Sigmoid colon (tissue), 7 donors: ENCODE data around the gene ZNF248. TPM values are rescaled to one million over a fixed set of nuclear protein-coding genes. Genes with fewer than 3 reads are reported as not detected.

ENCODE experiments used
- DNase-seq: peaks from one replicate; pipeline ENCODE4 v3.0.0-alpha.2; 2019
- H3K27ac ChIP-seq, 4 donors: fragments of 200-600 bp; sonication (generic); one replicate each; pipeline ENCODE4 v1.5.1; 2016 to 2019; ENCODE audit warnings: mild to moderate bottlenecking in 1 of 4
- H3K27me3 ChIP-seq, 3 donors: fragments of 200-600 bp; sonication (generic); one replicate each; pipeline ENCODE4 v1.5.1; 2019; ENCODE audit warnings: mild to moderate bottlenecking in 1 of 3
- H3K36me3 ChIP-seq, 4 donors: fragments of 200-600 bp; sonication (generic); one replicate each; pipeline ENCODE4 v1.5.1; 2016 to 2019
- H3K4me1 ChIP-seq, 4 donors: fragments of 200-600 bp; sonication (generic); one replicate each; pipeline ENCODE4 v1.5.1; 2017 to 2019
- H3K4me3 ChIP-seq, 4 donors: fragments of 200-600 bp; sonication (generic); one replicate each; pipeline ENCODE4 v1.5.1; 2017 to 2019; ENCODE audit warnings: mild to moderate bottlenecking in 2 of 4, moderate library complexity in 1 of 4
- H3K9me3 ChIP-seq, 4 donors: fragments of 200-600 bp in 3 of 4; sonication (generic) in 3 of 4; one replicate each; pipeline versions ENCODE4 v1.5.1 to v1.6.1; 2013 to 2019
- EP300 ChIP-seq, 4 donors: sonication (generic); formaldehyde crosslinking; IDR thresholded peaks; one replicate each; pipeline ENCODE4 v1.6.1; 2017; ENCODE audit warnings: antibody characterized with exemption in 4 of 4
- POLR2A ChIP-seq, 2 donors: fragments of 450-650 bp; IDR thresholded peaks; one replicate each; pipeline ENCODE4 v1.6.1; 2016; ENCODE audit warnings: antibody characterized with exemption in 2 of 2, mild to moderate bottlenecking in 2 of 2, moderate library complexity in 2 of 2
- POLR2AphosphoS5 ChIP-seq, 4 donors: sonication (generic); formaldehyde crosslinking; IDR thresholded peaks; one replicate each; pipeline ENCODE4 v1.6.1; 2017; ENCODE audit warnings: antibody characterized with exemption in 4 of 4
- WGBS, 2 donors: extraction: QIAGEN DNeasy Blood & Tissue Kit; methylation state at CpG; one replicate each; pipeline ENCODE4 v1.1.7; 2013; 5-methylcytosine and 5-hydroxymethylcytosine counted together
- intact Hi-C: fragments of 100-400 bp; cut with DNase I; formaldehyde crosslinking; loops from one replicate; pipeline ENCODE4 v1.15.1; 2023
- polyA plus RNA-seq, 3 donors: library from polyadenylated mRNA; stranded (reverse); fragments of 200-250 nt; gene quantifications; one replicate each; pipeline ENCODE4 v1.2.3, GENCODE V29; 2013
- total RNA-seq, 4 donors: library from RNA; depleted of rRNA; stranded (reverse); fragments of >200 nt; gene quantifications; one replicate each; pipeline ENCODE4 v1.1.0, GENCODE V29; 2016
- TF ChIP-seq, protein P1 (sequence below), 4 experiments: fragments of 450-650 bp in 3 of 4; fragments of 200-600 bp in 1 of 4; IDR thresholded peaks; one replicate each; pipeline ENCODE4 v1.5.1; 2016 to 2019; ENCODE audit warnings: antibody characterized with exemption in 4 of 4, mild to moderate bottlenecking in 3 of 4, moderate library complexity in 2 of 4
- donor health status: healthy with polysubstance abuse.
- donor health status: Bipolar disorder and iron deficiency.
- donor health status: healthy.

The ZNF248 gene
- total and polyA plus RNA-seq, 7 donors: 1.8 to 46.4 (median 40.2) TPM

GRCh38 chr10:37816290-37816689 lies 41.1 kb downstream of the ZNF248 start:
- no peaks in the 10 kb centered on the region for H3K36me3 ChIP-seq
- no peak for DNase-seq
- no peaks in the 10 kb centered on the region for H3K4me1 ChIP-seq
- no peak overlapping the region for H3K27ac ChIP-seq
- 80 to 86% methylated on average over 6 of the region's 6 CpGs for WGBS, 2 donors
- intact Hi-C loops: no loop called here
- H3K9me3 ChIP-seq: peaks cover 0 to 57% (median 15%) of the 10 kb centered on the region in 4 donors
- TF ChIP-seq EP300 (IDR thresholded peaks at IDR 0.05) (no peak), POLR2AphosphoS5 (IDR thresholded peaks at IDR 0.05) (no peak), POLR2A (IDR thresholded peaks at IDR 0.05) (no peak)
- TF ChIP-seq, protein P1, sequence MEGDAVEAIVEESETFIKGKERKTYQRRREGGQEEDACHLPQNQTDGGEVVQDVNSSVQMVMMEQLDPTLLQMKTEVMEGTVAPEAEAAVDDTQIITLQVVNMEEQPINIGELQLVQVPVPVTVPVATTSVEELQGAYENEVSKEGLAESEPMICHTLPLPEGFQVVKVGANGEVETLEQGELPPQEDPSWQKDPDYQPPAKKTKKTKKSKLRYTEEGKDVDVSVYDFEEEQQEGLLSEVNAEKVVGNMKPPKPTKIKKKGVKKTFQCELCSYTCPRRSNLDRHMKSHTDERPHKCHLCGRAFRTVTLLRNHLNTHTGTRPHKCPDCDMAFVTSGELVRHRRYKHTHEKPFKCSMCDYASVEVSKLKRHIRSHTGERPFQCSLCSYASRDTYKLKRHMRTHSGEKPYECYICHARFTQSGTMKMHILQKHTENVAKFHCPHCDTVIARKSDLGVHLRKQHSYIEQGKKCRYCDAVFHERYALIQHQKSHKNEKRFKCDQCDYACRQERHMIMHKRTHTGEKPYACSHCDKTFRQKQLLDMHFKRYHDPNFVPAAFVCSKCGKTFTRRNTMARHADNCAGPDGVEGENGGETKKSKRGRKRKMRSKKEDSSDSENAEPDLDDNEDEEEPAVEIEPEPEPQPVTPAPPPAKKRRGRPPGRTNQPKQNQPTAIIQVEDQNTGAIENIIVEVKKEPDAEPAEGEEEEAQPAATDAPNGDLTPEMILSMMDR (IDR thresholded peaks at IDR 0.05): no peak
- H3K27me3 ChIP-seq: no peaks in the 10 kb centered on the region
- H3K4me3 ChIP-seq: no peak overlapping the region

- peaks cover 0 to 46% (median 16%) of the 10 kb centered on the region in 4 donors for H3K9me3 ChIP-seq
- 95% methylated on average over 3 of the region's 3 CpGs for WGBS, 2 donors
- DNase-seq: no peak
- H3K27me3 ChIP-seq: no peaks in the 10 kb centered on the region
- H3K4me3 ChIP-seq: no peak overlapping the region
- H3K36me3 ChIP-seq: peaks cover 0 to 6% (median 0%) of the 10 kb centered on the region in 4 donors
- intact Hi-C loops: no loop called here
- no peaks in the 10 kb centered on the region for H3K4me1 ChIP-seq
- TF ChIP-seq POLR2A (IDR thresholded peaks at IDR 0.05) (no peak), POLR2AphosphoS5 (IDR thresholded peaks at IDR 0.05) (no peak), EP300 (IDR thresholded peaks at IDR 0.05) (no peak)
- TF ChIP-seq, protein P1 (IDR thresholded peaks at IDR 0.05): no peak
- no peak overlapping the region for H3K27ac ChIP-seq
Measured at GRCh38 chr10:37813763-37814162, 43.6 kb downstream of the ZNF248 start.

- Histone ChIP-seq H3K4me3 (no peak overlapping the region), H3K4me1 (no peaks in the 10 kb centered on the region), H3K27ac (no peak overlapping the region), H3K36me3 (peaks cover 0 to 6% (median 0%) of the 10 kb centered on the region in 4 donors), H3K27me3 (no peaks in the 10 kb centered on the region), H3K9me3 (peaks cover 0 to 39% (median 16%) of the 10 kb centered on the region in 4 donors)
- DNase-seq: no peak
- TF ChIP-seq, protein P1 (IDR thresholded peaks at IDR 0.05): no peak
- TF ChIP-seq EP300 (IDR thresholded peaks at IDR 0.05): no peak
- no peak for TF ChIP-seq POLR2AphosphoS5 (IDR thresholded peaks at IDR 0.05)
- TF ChIP-seq POLR2A (IDR thresholded peaks at IDR 0.05): no peak
- 44 to 88% methylated on average over 1 of the region's 1 CpG for WGBS, 2 donors
- intact Hi-C loops: no loop called here
Measured at GRCh38 chr10:37812290-37812689, 45.1 kb downstream of the ZNF248 start.

GRCh38 chr10:37803269-37803668 lies 54.1 kb downstream of the ZNF248 start:
- H3K4me1 ChIP-seq: no peaks in the 10 kb centered on the region
- peaks cover 0 to 29% (median 0%) of the 10 kb centered on the region in 4 donors for H3K36me3 ChIP-seq
- WGBS, 2 donors: 70 to 79% methylated on average over 3 of the region's 3 CpGs
- H3K4me3 ChIP-seq: no peak overlapping the region
- H3K27me3 ChIP-seq: no peaks in the 10 kb centered on the region
- no peak overlapping the region for H3K27ac ChIP-seq
- TF ChIP-seq EP300 (IDR thresholded peaks at IDR 0.05): no peak
- TF ChIP-seq POLR2AphosphoS5 (IDR thresholded peaks at IDR 0.05): peak in 1 of 4 donors; percentile 16
- no peaks in the 10 kb centered on the region for H3K9me3 ChIP-seq
- DNase-seq: no peak
- intact Hi-C loops: no loop called here

DNA sequence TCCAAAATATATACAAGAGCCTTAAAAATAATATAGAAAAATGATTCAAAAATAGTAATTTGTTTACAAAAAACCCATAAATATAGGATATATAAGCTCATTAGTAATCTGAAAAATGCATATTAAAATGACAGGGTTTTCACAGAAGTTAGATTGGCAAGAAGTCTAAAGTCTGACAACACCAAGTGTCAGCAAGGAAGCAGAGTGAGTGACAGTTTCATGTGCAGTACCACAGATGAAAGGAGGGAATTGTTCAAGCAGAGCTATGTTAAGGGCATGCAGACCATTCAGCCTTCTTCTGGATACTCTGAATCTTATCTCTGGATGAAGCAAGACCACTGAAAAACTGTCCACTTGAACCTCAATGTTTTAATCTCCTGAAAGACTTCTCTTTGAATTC lies 55.9 kb downstream of the ZNF248 start:
- no peak overlapping the region for H3K4me3 ChIP-seq
- intact Hi-C loops: no loop called here
- TF ChIP-seq POLR2A (IDR thresholded peaks at IDR 0.05) (no peak), EP300 (IDR thresholded peaks at IDR 0.05) (no peak), POLR2AphosphoS5 (IDR thresholded peaks at IDR 0.05) (no peak)
- TF ChIP-seq, protein P1 (IDR thresholded peaks at IDR 0.05): no peak
- H3K4me1 ChIP-seq: no peaks in the 10 kb centered on the region
- peaks cover 0 to 36% (median 0%) of the 10 kb centered on the region in 4 donors for H3K36me3 ChIP-seq
- no peak for DNase-seq
- no peaks in the 10 kb centered on the region for H3K27me3 ChIP-seq
- no peak overlapping the region for H3K27ac ChIP-seq
- no peaks in the 10 kb centered on the region for H3K9me3 ChIP-seq
